ENCODE results near the gene CD82.

The CD82 gene

GRCh38 chr11:44615913-44616791, 50.7 kb downstream of the CD82 start:
- no peak for DNase-seq (ENCODE audit: low read depth)

GRCh38 chr11:44617671-44618461, 52.4 kb downstream of the CD82 start:
- H3K4me3 ChIP-seq (ENCODE audit: low read depth, low read length), result no peak overlapping the region
- no peak for DNase-seq (ENCODE audit: low read depth)
- no peak for TF ChIP-seq CTCF (IDR thresholded peaks at IDR 0.05; ENCODE audit: insufficient read depth, low read depth, low read length, missing control alignments)

More at GRCh38 chr11:44615913-44616791, 50.7 kb downstream of the CD82 start:
- no peak for TF ChIP-seq CTCF (IDR thresholded peaks at IDR 0.05; ENCODE audit: insufficient read depth, low read depth, low read length, missing control alignments)
- H3K4me3 ChIP-seq (ENCODE audit: low read depth, low read length), result no peak overlapping the region

- no peak overlapping the region for H3K4me3 ChIP-seq (ENCODE audit: low read depth, low read length)
- no peak for TF ChIP-seq CTCF (IDR thresholded peaks at IDR 0.05; ENCODE audit: insufficient read depth, low read depth, low read length, missing control alignments)
- no peak for DNase-seq (ENCODE audit: low read depth)
Observed at GRCh38 chr11:44618561-44619425, 53.3 kb downstream of the CD82 start.

- no peak for DNase-seq (ENCODE audit: low read depth)
- no peak overlapping the region for H3K4me3 ChIP-seq (ENCODE audit: low read depth, low read length)
- TF ChIP-seq CTCF (IDR thresholded peaks at IDR 0.05; ENCODE audit: insufficient read depth, low read depth, low read length, missing control alignments), result no peak
Observed at GRCh38 chr11:44620328-44620725, 54.9 kb downstream of the CD82 start.

- TF ChIP-seq CTCF (IDR thresholded peaks at IDR 0.05; ENCODE audit: insufficient read depth, low read depth, low read length, missing control alignments), result peak; percentile 95
- H3K4me3 ChIP-seq (ENCODE audit: low read depth, low read length), result no peak overlapping the region
- DNase-seq (ENCODE audit: low read depth), result peak; percentile 67
Observed at GRCh38 chr11:44621140-44621681, 55.7 kb downstream of the CD82 start.

- DNase-seq (ENCODE audit: low read depth), result no peak
- no peak overlapping the region for H3K4me3 ChIP-seq (ENCODE audit: low read depth, low read length)
- TF ChIP-seq CTCF (IDR thresholded peaks at IDR 0.05; ENCODE audit: insufficient read depth, low read depth, low read length, missing control alignments), result no peak
Observed at GRCh38 chr11:44621784-44622183, 56.3 kb downstream of the CD82 start.

All from GM12865 (cell line).